Measurements from ENCODE around the gene FOXL2NB.

FOXL2NB gene

DNA sequence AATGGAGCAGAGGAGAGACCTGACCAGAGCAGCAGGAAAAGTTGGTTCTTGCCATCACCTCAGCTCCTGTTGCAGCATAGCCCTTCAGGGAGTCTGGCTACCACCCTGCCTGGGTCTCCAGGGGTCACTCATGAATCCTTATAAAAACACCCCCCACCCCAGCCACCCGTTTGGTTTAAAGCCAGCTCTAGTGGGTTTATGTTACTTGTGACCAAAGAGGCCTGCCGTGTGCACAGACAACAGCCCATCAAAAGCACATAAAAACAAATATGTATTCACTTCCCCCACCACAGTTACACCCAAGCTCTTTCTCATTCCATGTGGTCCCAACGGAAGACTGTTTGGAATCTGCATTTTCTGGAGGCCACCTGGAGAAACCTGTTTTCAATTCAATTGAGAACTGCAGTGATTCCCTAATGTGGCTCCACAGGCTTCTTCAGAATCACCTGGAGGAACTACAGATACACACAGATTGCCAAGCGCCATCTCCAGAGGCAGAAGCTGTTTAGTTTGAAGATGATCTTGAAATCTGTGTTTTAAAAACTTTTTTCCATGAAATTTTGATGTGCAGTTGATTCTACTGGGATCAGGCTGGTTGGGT is 13.8 kb upstream of the FOXL2NB start:
- DNase-seq: no peak

GRCh38 chr3:138933981-138934691 is 12.9 kb upstream of the FOXL2NB start:
- no peak for DNase-seq

DNA sequence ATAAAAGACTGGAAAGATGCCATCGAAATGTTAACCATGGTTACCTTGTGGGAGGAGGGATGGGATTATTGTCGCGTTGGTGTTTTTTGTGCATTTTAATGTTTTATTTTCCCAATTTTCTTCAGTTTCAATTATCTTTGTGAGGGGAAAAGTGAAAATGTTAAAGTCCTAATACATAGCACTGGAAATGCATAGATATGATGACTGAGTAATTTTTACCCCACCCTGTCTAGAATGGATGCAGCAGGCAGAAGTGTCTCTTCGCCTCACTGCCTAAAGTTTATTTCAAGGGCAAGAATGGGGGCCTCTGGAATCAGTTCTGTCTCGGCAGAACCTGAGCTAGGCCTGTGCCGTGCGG is 11.5 kb upstream of the FOXL2NB start:
- no peak for DNase-seq

DNA sequence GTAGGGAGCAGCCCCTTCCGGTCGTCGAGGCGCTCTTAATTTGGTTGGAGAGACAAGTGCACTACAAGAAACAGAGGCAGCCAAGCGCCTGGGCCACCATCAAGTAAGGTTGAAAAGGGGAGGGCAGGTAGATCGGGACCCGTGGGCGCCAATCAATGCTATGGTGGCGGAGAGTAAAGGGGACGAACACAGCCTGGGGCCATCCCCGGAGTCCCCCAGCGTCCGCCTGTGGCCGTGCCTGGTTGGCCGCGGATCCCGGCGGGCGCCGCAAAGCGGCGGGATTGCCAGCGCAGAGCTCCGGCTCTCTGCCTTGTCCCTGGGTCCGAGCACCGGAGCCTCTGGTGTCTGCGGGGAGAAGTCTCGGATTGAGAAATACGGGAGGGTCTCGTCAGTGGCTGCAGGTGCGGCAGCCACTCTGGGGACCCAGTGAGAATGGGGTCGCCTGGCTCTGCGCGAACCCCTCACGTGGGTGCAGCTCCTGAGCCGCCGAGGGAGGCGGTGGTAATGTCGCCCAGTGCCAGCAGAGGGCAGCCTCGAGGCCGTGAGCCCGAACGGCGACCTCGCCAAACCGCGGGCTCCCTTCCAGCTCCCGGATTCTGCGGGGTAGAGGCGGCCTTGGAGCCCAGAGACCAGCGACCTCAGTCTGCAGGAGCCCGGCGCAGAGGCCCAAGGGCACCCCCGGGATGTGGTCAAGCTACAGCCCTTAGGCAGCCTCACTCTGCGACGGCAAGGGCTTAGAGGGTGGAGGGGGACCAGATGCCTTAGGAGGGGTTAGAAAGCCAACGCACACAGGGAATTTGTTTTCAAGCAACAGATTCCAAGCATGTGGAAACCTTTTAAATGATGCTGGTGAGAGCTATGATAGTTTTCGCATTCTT is 10.9 kb upstream of the FOXL2NB start:
- DNase-seq: peak; percentile 38

GRCh38 chr3:138936741-138937689 is 10.0 kb upstream of the FOXL2NB start:
- DNase-seq: no peak

DNA sequence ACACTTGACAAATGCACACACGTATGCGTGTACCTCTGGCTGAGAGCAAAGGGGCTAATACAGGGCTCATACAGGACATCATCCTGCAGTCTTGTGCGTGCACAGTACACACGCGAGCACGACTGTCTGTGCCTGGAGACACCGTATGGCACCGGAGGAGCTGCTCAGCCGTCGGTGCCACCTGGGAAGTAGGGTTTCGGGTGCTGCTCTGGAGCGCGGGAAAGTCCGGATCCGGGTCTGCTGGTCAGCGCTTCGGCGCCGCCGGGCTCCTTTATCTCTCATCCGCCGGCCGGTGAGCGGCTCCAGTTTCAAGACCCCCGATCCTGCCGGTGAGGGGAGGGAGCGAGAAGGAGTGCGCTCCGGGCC is 9.3 kb upstream of the FOXL2NB start:
- no peak for DNase-seq

DNA sequence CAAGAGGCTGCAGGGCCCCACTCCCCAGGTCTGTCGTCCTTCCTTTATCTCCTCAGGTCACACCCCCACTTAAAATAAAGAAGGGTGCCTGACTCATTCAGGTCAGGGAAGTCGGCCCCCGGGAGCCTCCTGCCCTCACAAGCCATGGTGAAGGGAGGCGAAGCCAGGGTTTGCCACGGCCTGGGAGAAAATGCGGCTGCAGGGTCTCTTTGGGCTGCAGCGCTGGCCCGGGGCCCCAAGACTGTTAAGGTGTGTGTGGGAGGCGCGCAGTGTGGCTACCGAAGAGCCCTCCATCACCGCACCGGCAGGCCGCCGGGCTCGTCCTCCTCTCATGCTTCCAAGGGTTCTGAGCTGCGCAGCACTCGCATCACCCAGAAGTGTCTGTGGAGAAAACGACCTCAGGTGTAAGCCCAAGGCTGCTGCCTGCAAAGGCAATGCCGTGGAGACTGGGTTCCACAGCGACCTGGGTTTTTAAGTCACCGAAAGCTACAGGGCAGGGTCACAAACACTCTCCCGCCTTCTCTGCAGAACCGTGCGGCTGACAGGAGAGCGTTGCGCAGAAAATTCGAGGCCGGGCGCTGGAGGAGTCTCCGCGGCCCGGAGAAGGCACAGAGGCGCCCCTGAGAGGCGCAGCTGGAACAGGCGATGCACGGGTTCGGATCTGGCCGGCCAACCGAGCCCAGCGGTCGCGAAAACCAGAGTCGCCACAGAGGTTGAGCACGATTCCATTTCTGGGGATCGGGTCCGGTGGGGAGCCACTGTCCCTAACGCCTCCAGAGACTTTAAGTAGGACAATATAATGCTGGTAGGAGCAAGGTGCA is 8.8 kb upstream of the FOXL2NB start:
- no peak for DNase-seq

- no peak for DNase-seq
Measured at GRCh38 chr3:138938877-138939560, 8.0 kb upstream of the FOXL2NB start.

DNA sequence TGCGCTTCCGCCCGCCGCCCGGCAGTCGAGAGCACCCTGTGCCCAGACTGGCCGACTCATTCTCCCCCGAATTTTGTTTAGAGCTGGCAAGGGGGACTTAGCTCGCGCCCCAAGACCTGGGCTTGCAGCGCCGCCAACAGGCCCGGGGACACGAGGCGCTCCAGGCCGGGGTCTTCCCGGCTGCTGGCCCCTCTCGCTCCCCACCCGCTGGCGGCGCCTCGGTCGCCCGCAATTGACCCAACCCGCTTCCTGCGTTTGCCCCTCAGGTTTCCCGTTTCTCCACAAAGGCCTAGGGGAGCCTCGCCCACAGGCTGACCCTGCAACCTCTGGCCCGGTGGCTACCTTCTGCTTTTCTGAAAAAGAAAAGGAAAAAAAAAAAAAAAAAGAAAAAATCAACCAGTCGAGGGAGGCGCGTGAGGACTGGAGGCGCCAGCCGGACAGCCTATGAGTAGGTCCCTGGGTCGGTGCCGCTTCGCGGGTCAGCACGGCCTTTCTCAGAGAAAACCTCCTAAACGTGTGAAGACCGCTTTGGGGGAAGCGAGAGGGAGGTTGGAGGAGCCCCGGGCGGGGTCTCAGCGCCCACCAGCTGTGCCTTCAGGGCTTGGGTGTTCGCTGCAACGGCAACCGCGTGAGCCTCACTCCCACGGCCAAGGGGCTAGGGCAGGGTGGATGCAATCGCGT is 7.3 kb upstream of the FOXL2NB start:
- no peak for DNase-seq

DNA sequence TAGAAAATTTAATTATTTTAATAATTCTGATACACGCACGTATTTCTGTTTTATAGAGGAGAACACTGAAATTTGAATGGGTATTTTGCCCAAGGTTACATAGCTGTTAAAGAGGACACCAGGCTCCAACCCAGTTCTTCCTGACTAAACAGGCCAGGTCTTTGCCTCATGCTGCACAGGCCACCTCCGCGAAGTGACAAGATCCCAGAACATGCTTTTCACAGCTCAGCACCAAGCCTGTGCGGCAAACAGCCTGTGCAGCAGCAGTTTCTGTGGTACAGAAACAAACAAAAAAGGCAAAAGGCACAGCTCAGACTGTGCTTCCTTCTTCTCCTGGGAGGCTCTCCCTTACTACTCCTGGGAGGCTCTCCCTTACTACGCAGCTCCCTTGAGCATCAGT is 6.6 kb upstream of the FOXL2NB start:
- no peak for DNase-seq

GRCh38 chr3:138941259-138941885 is 5.6 kb upstream of the FOXL2NB start:
- peak; percentile 39 for DNase-seq

DNA sequence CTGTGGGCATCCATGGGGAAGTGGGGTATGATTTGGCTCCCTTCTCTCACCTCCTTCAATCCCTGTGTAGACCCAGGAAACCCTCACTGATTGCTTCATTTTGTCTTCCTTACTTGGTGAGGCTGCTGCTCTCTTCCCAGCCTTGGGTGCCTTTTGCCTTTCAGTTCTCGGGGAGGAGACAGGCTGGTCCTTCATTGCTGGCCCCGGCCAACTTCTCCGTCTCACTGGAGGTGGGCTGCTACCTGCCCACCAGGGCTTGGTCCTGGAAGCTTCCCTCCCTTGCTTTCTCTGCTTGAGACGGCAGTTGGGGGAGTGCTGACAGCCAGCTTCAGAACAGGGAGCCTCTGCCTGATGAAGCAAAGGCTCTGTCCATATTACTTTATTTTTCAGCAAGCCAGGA is 4.7 kb upstream of the FOXL2NB start:
- DNase-seq: no peak

- no peak for DNase-seq
Measured at GRCh38 chr3:138942861-138943623, 4.0 kb upstream of the FOXL2NB start.

GRCh38 chr3:138943724-138944653 is 3.0 kb upstream of the FOXL2NB start:
- no peak for DNase-seq

DNA sequence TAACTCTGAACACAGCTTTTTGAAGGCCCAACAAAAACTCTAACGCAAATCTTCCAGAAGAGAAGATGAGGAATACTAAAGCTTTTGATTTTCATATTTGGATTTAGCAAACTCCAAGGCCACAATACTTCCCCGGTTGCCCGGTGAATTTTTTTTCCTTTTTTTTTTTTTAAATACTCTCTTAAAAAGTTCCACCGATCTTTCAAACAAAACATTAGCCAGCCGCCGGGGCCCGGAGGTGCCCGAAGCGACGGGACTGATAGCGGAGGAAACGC is 2.4 kb upstream of the FOXL2NB start:
- DNase-seq: no peak

DNA sequence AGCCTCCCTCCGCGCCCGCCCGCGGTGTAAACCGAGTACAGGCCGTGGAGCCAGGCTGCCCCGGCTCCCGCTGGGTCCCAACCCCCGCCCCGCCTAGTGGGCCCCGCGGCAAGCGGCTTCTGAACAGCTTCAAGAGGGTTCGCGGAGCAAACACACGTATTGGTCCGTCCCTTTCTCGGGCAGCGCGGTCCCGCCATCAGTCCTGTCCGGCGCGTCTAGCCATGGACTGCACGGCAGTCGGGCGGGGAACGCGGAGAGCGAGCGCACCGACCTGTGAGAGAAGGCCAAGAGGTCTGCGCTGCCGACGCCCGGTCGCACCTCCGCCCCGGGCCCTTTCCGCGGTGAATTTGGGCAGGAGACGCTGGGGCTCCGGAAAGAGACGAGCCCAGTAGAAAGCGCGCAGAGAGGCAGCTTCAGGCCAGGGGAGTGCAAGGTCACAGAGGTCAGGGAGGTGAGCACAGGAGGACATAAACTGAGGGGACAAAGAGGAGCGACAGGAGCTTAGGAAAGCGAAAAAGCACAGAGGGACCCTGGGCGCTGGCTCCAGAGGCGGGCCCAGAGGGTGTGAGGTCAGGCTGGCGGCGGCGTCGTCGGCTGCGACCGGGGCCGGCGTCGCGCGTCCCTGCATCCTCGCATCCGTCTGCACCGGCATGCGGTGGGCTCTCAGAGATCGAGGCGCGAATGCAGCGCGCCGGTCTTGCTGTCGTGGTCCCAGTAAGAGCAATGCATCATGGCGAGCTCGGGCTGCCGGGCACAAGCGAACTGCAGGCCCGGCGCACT is 1.9 kb upstream of the FOXL2NB start:
- DNase-seq: no peak

Data from inflammatory macrophage treated with lipopolysaccharide for 4 hours (primary cell).